Heart left ventricle (tissue), 16 donors: ENCODE results near the gene WLS. TPM values are rescaled to one million over a fixed set of nuclear protein-coding genes. Genes with fewer than 3 reads are reported as not detected.

Experiments used
- ATAC-seq, 4 donors: fragments of 200-7000 bp; cut with Tn5 transposase; one replicate each; pipeline ENCODE4 v1.9.1; 2020 to 2022; ENCODE audit warnings: moderate library complexity in 4 of 4, mild to moderate bottlenecking in 3 of 4, moderate number of reproducible peaks in 1 of 4
- DNase-seq, 5 donors: peaks; one replicate each; pipeline ENCODE4 v3.0.0-alpha.2; 2020
- H3K27ac ChIP-seq, 12 donors: fragments of 200-600 bp; sonication (generic) in 4 of 12; one replicate each; pipeline versions ENCODE4 v1.5.0 to v1.8.0; 2016 to 2022; ENCODE audit warnings: mild to moderate bottlenecking in 2 of 12
- H3K27me3 ChIP-seq, 9 donors: fragments of 200-600 bp; sonication (generic) in 2 of 9; one replicate each; pipeline versions ENCODE4 v1.5.1 to v1.8.0; 2016 to 2022; ENCODE audit warnings: mild to moderate bottlenecking in 3 of 9
- H3K36me3 ChIP-seq, 9 donors: fragments of 200-600 bp; sonication (generic) in 2 of 9; one replicate each; pipeline versions ENCODE4 v1.5.0 to v1.8.0; 2018 to 2022; ENCODE audit warnings: mild to moderate bottlenecking in 2 of 9
- H3K4me1 ChIP-seq, 12 donors: fragments of 200-600 bp; sonication (generic) in 4 of 12; one replicate each; pipeline versions ENCODE4 v1.5.0 to v1.8.0; 2016 to 2022; ENCODE audit warnings: mild to moderate bottlenecking in 3 of 12
- H3K4me3 ChIP-seq, 12 donors: fragments of 200-600 bp; sonication (generic) in 4 of 12; one replicate each; pipeline versions ENCODE4 v1.5.0 to v1.8.0; 2017 to 2022; ENCODE audit warnings: mild to moderate bottlenecking in 9 of 12, moderate library complexity in 4 of 12
- H3K9me3 ChIP-seq, 12 donors: fragments of 200-600 bp; sonication (generic) in 4 of 12; one replicate each; pipeline versions ENCODE4 v1.5.0 to v1.8.0; 2016 to 2022; ENCODE audit warnings: mild to moderate bottlenecking in 1 of 12
- POLR2A ChIP-seq, 2 donors: fragments of 450-650 bp; IDR thresholded peaks; one replicate each; pipeline ENCODE4 v1.6.1; 2017; ENCODE audit warnings: antibody characterized with exemption in 2 of 2, mild to moderate bottlenecking in 2 of 2, moderate library complexity in 2 of 2
- WGBS, 4 donors: extraction: QIAGEN DNeasy Blood & Tissue Kit in 2 of 4; methylation state at CpG; one replicate each; pipeline versions ENCODE4 v1.1.5 to v1.1.7; 2013 to 2018; 5-methylcytosine and 5-hydroxymethylcytosine counted together
- intact Hi-C, 10 donors: fragments of 100-400 bp; cut with DNase I; formaldehyde crosslinking; loops; one replicate each; pipeline versions ENCODE4 v1.11.1 to v1.14.2; 2022
- polyA plus RNA-seq, 2 donors: library from polyadenylated mRNA; stranded (reverse); fragments of 200-250 nt; gene quantifications; one replicate each; pipeline ENCODE4 v1.2.3, GENCODE V29; 2013
- total RNA-seq, 9 donors: library from RNA; depleted of rRNA in 2 of 9; stranded (reverse); fragments of >200 nt in 2 of 9; fragmentation: NEBNext Ultra II Directional in 3 of 9; extraction: Animal tissue kit (Norgen Biotek cat#: 25700) in 3 of 9; gene quantifications; one replicate each; pipeline versions ENCODE4 v1.1.0 to v1.2.4, GENCODE V29; 2016 to 2023
- TF ChIP-seq, protein P1 (sequence below), 12 donors: fragments of 200-600 bp; sonication (generic) in 4 of 12; IDR thresholded peaks; one replicate each; pipeline versions ENCODE4 v1.5.0 to v1.8.0; 2018 to 2022; ENCODE audit warnings: antibody characterized with exemption in 12 of 12, mild to moderate bottlenecking in 5 of 12
- donor health status: ischemic (EF 13 %, LVEDD 7.1; RV severe dilation, severe dysfunction).
- donor health status: healthy with polysubstance abuse.
- donor health status: DM: no; HTN: yes; CAD: no.
- donor health status: DM: no; HTN: no; CAD: no.
- donor health status: ischemic (EF 25% LVEDD 6.9; RV normal size, moderate dysfunction).
- donor health status: ischemic (EF 25% LVEDD 5.7; RV mildly dilated, moderate dysfunction).
- donor health status: healthy.
- donor health status: DM: yes; HTN: yes; CAD: no.
- donor health status: ischemic (EF 35%, LVEDD 5.7; RV mildly dilated, moderate dysfunction).
- donor health status: nonischemic (EF 11% LVEDD 7.7; RV severe dilation, severe dysfunction).
- donor health status: DM: yes; HTN: yes; CAD: no.
- donor health status: PGD.
- donor health status: ischemic (EF 29% LVEDD 5.4; RV normal size, mild dysfunction).
- donor health status: nonischemic (EF 23%, LVEDD 6.1; RV moderate dilation, normal function).

WLS gene
- total and polyA plus RNA-seq, 11 donors = 36.5 to 115 (median 101) TPM

DNA sequence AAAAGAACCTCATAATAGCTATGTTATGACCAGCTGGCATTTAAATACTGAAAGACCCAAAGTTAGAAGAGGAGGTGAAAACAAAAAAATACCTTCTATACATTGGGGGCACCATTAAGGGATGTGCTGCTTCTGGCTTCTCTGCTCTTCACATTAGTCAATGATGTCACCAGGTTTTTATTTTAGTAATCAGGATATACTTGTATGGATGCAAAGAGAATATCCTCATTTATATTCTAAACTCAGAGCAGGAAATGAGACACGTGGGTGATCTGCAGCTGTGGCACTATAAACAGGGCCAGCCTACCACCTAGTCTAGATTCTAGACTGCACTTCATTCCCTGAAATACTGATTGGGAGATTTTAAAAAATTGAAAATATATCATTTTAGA lies 51.2 kb downstream of the WLS start:
- Histone ChIP-seq H3K9me3 (no peaks in the 10 kb centered on the region), H3K36me3 (peaks cover 0 to 4% (median 0%) of the 10 kb centered on the region in 9 donors), H3K27me3 (no peaks in the 10 kb centered on the region), H3K4me1 (peaks cover 0 to 28% (median 17%) of the 10 kb centered on the region in 12 donors), H3K4me3 (no peak overlapping the region), H3K27ac (no peak overlapping the region)
- ATAC-seq (no peak), DNase-seq (no peak)
- intact Hi-C loops = no loop called here
- 45 to 67% (median 54%) methylated on average over 1 of the region's 1 CpG for WGBS, 4 donors
- TF ChIP-seq, protein P1, sequence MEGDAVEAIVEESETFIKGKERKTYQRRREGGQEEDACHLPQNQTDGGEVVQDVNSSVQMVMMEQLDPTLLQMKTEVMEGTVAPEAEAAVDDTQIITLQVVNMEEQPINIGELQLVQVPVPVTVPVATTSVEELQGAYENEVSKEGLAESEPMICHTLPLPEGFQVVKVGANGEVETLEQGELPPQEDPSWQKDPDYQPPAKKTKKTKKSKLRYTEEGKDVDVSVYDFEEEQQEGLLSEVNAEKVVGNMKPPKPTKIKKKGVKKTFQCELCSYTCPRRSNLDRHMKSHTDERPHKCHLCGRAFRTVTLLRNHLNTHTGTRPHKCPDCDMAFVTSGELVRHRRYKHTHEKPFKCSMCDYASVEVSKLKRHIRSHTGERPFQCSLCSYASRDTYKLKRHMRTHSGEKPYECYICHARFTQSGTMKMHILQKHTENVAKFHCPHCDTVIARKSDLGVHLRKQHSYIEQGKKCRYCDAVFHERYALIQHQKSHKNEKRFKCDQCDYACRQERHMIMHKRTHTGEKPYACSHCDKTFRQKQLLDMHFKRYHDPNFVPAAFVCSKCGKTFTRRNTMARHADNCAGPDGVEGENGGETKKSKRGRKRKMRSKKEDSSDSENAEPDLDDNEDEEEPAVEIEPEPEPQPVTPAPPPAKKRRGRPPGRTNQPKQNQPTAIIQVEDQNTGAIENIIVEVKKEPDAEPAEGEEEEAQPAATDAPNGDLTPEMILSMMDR (IDR thresholded peaks at IDR 0.05) = no peak
- no peak for TF ChIP-seq POLR2A (IDR thresholded peaks at IDR 0.05)

DNA sequence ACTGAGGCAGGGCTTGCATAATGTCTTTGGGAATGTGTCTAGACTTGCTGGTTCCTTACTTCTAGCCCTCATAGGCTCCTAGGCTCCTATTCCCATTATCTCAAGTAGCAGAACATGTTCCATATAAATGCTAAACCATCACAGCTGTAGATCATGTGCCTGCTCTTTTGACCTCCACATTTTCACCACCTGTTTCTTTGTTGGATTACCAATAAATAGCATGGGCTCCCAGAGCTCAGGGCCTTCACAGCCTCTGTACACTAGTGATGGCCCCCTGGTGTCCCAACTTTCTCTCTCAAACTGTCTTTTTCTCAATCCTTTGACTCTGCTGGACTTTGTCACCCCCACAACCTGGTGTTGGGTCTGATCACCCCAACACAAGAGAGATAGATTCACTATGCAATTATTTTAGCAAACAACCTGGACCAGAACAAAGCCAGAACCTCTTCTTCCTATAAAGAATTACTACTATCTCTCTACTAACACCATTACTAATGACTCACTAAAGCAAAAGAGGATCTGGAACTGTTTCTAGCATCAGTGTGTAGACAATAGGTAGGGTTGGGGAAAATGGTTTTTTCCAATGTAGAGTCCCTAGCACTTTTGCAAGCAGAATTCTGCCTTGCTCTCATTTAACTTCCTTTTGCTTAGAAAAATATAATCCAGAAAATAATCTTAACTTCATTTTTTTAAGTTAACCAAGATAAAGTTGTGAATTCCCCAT lies 51.7 kb downstream of the WLS start:
- no peaks in the 10 kb centered on the region for H3K9me3 ChIP-seq
- ATAC-seq (no peak), DNase-seq (no peak)
- H3K27ac ChIP-seq = no peak overlapping the region
- H3K4me3 ChIP-seq = no peak overlapping the region
- no peaks in the 10 kb centered on the region for H3K36me3 ChIP-seq
- no peaks in the 10 kb centered on the region for H3K27me3 ChIP-seq
- intact Hi-C loops = no loop called here
- H3K4me1 ChIP-seq = peaks cover 0 to 31% (median 22%) of the 10 kb centered on the region in 12 donors
- no peak for TF ChIP-seq POLR2A (IDR thresholded peaks at IDR 0.05)
- TF ChIP-seq, protein P1 (IDR thresholded peaks at IDR 0.05) = no peak

DNA sequence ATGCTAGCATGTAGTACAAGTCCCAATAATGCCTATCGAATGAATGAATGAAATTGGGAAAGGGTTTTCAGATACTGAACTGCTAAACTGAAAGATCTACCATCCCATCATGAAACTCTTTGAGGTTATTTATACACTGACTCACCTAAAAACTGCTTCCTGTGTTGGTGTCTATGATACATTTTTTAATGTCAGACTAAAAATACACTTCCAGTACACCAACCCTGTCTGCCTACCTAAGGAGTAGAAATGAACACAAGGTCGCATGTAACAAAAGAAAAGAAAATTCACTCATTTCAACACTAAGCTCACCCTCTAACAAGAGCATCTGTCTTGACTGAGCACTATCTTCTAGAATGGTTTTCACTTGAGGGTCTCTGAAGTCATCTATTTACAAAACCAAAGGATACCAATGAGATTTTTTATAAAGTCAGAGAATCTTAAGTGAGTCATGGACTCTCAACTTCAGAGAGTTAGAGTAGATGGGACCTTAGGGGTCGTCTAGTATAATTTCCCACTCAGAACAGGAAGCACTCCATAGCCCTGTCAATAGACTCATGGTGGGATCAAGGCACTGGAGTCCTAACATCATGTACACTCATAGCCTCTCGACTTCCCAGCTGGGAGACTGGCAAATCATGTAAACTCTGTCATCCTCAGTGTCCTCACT lies 53.4 kb downstream of the WLS start:
- intact Hi-C loops = loop anchor here in 6 of 10 donors (5.0 to 10.0 kb wide), 3 partner anchors 38 to 56 kb away; partner anchors contain the start of gene WLS (in 5 of the 6)
- no peak overlapping the region for H3K4me3 ChIP-seq
- no peaks in the 10 kb centered on the region for H3K36me3 ChIP-seq
- H3K27ac ChIP-seq = peak overlapping the region in 1 of 12 donors; percentile 79
- DNase-seq = no peak
- TF ChIP-seq, protein P1 (IDR thresholded peaks at IDR 0.05) = no peak
- no peak for TF ChIP-seq POLR2A (IDR thresholded peaks at IDR 0.05)
- 83 to 90% (median 85%) methylated on average over 4 of the region's 4 CpGs for WGBS, 4 donors
- H3K27me3 ChIP-seq = no peaks in the 10 kb centered on the region
- H3K4me1 ChIP-seq = peaks cover 0 to 48% (median 34%) of the 10 kb centered on the region in 12 donors
- no peaks in the 10 kb centered on the region for H3K9me3 ChIP-seq
- no peak for ATAC-seq
